C4-2B (cell line): ENCODE data around the gene CLCA1.

Source experiments
- ZFX ChIP-seq: fragments of 450-650 bp; IDR thresholded peaks from 2 replicates; pipeline ENCODE4 v1.6.1; 2017
- TF ChIP-seq, protein P1 (sequence below): fragments of 450-650 bp; conservative IDR thresholded peaks from 2 replicates; pipeline ENCODE4 v1.5.1; 2017; ENCODE audit warnings: mild to moderate bottlenecking

DNA sequence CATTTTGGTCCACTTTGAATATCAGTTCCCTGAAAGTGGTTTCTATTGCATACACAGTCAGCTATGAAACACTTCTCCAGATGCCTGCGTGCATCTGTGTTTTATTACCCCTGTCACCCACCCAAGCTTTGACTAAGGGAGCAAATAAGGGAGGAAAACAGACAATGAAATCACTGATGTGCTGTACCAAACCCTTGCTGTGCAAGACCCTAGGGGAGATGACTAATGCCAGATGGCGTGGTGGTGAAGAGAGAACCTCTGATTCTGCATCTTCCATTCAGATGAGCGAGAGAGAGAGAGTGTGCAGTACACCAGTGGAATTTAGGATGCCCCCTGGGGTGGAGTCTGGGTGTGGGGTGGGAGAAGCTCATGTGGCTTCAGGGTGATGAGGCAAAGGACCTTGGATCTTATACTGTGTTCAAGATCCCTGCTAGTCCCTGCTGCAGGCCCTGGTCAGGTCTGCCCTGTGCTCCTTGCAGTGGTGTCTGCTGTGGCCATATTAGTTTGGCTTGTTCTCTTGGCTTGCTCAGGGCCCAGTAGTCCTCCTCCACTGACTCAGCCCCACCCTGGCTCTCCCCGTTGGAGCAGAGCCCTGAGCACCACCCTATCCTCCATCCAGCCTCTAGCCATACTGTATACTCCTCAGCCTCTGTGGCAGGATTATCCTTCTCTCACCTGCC is 18.5 kb downstream of the CLCA1 start:
- TF ChIP-seq, protein P1, sequence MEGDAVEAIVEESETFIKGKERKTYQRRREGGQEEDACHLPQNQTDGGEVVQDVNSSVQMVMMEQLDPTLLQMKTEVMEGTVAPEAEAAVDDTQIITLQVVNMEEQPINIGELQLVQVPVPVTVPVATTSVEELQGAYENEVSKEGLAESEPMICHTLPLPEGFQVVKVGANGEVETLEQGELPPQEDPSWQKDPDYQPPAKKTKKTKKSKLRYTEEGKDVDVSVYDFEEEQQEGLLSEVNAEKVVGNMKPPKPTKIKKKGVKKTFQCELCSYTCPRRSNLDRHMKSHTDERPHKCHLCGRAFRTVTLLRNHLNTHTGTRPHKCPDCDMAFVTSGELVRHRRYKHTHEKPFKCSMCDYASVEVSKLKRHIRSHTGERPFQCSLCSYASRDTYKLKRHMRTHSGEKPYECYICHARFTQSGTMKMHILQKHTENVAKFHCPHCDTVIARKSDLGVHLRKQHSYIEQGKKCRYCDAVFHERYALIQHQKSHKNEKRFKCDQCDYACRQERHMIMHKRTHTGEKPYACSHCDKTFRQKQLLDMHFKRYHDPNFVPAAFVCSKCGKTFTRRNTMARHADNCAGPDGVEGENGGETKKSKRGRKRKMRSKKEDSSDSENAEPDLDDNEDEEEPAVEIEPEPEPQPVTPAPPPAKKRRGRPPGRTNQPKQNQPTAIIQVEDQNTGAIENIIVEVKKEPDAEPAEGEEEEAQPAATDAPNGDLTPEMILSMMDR = no peak
- no peak for TF ChIP-seq ZFX
